Fibroblast of lung (primary cell): ENCODE results near the gene CHD5.

ENCODE experiments used
- CTCF ChIP-seq, 2 donors: IDR thresholded peaks in 1 of 2; conservative IDR thresholded peaks in 1 of 2; 1 replicate in 1 of 2; 2 replicates in 1 of 2; pipeline ENCODE4 v1.5.1; 2011 to 2012; ENCODE audit warnings: low read length in 2 of 2, control low read depth in 1 of 2, inconsistent platforms in 1 of 2, low read depth in 1 of 2, mild to moderate bottlenecking in 1 of 2
- EZH2 ChIP-seq: IDR thresholded peaks from 2 replicates; pipeline ENCODE4 v1.5.1; 2012; ENCODE audit warnings: low read length, control low read depth, mild to moderate bottlenecking; ENCODE audit errors: missing control alignments

GRCh38 chr1:6124746-6125365, 55.3 kb downstream of the CHD5 start:
- TF ChIP-seq CTCF (conservative IDR thresholded peaks at IDR 0.05 in 1 of 2, IDR thresholded peaks at IDR 0.05 in 1 of 2; ENCODE audit: low read depth in 1 of 2, low read length in 2 of 2) (no peak), EZH2 (no peak)
